Measurements from ENCODE around the gene PSMA2. TPM values are rescaled to one million over a fixed set of nuclear protein-coding genes. Genes with fewer than 3 reads are reported as not detected.

Gene PSMA2
- total RNA-seq: 33.2 TPM

GRCh38 chr7:42931834-42932651 is at the start of gene PSMA2, which contains the start of gene MRPL32:
TSS of gene PSMA2 (minus strand) at chr7:42932174. CDS start at chr7:42932158, 16 bp downstream.
TSS of gene MRPL32 (plus strand) at chr7:42932376. CDS start at chr7:42932387, 11 bp downstream.

GRCh38 chr7:42911454-42912447 is 20.2 kb downstream of the PSMA2 start, which contains the start of gene C7orf25:
TSS of gene C7orf25 (minus strand) at chr7:42912070. CDS start at chr7:42910900, 1,170 bp downstream.

Other genes with a start within 250 kb of the PSMA2 start
- 15.7 TPM for gene C7orf25, start 20.1 kb downstream of the PSMA2 start, total RNA-seq
- 38.2 TPM for gene MRPL32, start 202 bp upstream of the PSMA2 start, total RNA-seq
- 107 TPM for gene HECW1, start 180.5 kb upstream of the PSMA2 start, total RNA-seq

Data from parietal lobe (tissue), 1 donor.